CD4-positive, alpha-beta T cell treated with Interleukin-1 beta for 1 hour (primary cell): ENCODE data around the gene DCC.

Experiments used
- DNase-seq, 2 donors: peaks; one replicate each; pipeline ENCODE4 v3.0.0-alpha.2; 2020 to 2022

DCC gene

DNA sequence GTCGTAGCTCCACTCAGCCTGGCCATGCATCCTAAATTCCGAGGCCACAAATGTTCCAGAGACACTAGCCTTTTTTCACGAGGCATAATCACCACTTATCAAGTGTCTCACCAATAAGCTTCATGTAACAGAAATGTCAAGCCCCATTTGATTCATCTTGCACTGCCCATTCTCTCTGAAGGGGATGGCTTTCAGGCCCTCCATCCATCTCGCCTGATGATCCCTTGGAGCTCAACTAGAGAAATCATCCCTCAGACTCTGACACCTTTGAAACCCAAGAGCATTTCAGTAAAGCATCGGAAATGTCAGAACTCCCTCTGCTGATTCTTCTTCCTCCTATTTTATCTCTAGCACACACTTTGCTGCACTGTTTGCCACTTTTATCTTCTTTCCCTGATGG is 91.7 kb downstream of the DCC start:
- DNase-seq: no peak

GRCh38 chr18:52433797-52434196 is 93.8 kb downstream of the DCC start:
- DNase-seq: no peak

- no peak for DNase-seq
Observed at GRCh38 chr18:52435301-52435700, 95.3 kb downstream of the DCC start.

DNA sequence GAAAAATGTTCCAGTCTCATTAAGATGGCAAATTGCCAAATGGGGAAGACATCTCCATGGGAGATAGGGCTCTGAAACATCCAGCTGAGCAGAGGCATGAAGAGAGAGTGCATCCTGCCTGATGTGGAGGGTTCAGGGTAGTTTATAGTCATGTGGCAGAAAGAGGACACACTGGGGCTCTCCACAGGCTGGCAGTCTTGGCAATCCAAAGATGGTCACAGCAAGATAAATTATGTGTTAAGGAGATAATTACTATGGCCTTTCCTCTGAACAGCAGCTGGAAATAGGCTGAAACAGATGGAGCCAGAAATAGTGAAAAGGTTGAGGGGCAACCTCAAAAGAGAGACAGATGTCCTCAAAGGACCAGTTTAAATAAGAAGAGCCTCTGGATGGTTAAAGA is 97.2 kb downstream of the DCC start:
- no peak for DNase-seq

GRCh38 chr18:52439457-52439856 is 99.5 kb downstream of the DCC start:
- DNase-seq: no peak

GRCh38 chr18:52441794-52442193 is 101.8 kb downstream of the DCC start:
- DNase-seq: no peak

- DNase-seq: no peak
Observed at GRCh38 chr18:52442686-52443085, 102.7 kb downstream of the DCC start.

GRCh38 chr18:52451256-52451655 is 111.3 kb downstream of the DCC start:
- DNase-seq: no peak

DNA sequence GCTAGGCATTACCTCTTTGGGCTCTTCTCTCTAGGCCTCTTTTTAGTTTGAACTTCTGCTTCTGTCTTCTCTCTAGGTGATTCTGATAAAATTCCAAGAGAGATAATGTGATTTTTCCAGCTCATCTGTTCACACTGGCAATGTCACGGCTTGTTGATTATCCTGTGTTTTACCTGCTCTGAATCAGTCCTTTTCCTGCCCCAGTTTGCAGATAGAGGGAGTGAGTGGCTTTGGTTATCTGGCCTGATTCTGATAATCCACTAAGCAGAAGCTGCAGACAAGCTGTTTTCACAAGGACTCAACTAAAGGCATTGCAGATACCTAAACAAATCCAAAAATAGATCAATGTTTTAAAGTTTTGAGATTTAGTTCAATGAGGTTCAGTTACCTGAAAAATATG is 111.9 kb downstream of the DCC start:
- DNase-seq: no peak

DNA sequence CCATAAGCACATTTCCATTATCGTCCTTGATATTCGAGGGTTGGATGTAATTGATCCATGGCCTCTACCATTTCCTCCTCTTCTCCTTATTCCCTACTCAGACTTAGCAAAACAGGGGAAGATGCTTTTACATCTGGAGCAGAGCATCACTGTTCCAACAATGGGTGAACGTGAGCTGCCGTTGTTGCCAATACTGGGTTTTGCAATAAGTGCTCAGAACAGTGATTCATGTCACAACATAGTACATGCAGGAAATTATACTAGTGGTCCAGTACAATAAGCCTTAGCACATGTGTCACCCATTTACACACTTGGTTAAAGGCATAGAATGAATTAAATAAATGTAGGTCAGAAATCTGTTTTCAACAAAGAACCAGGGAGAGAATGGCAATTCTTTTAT is 112.4 kb downstream of the DCC start:
- DNase-seq: no peak

DNA sequence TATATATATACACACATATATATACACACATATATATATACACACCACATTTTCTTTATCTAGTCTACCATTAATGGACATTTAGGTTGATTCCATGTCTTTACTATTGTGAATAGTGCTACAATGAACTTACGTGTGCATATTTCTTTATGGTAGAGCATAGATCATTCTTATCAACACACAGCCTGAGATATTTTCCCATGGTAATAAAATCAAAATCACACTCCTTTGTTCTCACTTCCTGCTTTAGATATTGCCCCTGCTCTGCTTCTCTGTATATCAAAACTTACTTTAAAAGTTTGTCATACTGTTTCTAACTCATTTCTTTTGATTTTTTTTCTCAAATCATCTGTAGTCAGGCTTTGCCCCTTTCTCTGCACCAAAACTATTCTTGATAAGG is 119.9 kb downstream of the DCC start:
- DNase-seq: no peak

DNA sequence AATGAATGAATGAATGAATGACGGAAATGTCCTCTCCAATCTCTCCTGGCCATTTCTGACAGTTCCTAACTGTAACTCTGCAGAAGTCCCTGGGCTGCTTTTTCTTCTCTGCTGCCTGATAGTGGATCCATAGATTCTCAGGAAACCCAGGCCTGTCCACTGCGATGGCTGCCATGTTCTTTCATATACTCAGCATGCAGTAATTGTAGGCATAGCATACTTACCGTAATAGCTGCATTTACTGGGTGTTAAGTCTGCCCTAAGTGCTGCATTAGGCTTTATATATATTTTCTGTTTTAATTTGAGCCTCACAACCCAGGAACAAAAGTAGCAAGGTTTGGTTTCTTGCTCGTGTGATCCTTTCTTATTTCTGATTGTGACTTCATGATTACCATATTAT is 122.9 kb downstream of the DCC start:
- no peak for DNase-seq

DNA sequence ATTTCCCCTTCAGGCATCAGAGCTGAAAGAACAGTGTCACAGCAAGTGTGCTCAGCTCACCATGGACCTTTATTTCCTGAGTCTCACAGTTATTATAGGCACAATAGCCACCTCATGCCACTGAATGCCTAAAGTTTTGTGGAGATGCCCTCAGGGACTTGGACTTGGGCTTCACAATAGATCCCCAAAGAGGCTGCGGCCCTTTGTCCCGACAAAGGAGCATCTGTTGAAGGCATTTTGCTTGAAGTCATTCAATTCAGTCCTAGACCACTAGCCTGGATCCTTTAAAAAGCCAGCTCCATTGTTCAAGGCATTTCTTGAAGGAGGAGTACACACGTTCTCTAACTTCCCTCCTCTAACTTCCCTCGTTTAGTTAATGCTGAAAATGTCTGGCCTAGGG is 125.4 kb downstream of the DCC start:
- DNase-seq: no peak

DNA sequence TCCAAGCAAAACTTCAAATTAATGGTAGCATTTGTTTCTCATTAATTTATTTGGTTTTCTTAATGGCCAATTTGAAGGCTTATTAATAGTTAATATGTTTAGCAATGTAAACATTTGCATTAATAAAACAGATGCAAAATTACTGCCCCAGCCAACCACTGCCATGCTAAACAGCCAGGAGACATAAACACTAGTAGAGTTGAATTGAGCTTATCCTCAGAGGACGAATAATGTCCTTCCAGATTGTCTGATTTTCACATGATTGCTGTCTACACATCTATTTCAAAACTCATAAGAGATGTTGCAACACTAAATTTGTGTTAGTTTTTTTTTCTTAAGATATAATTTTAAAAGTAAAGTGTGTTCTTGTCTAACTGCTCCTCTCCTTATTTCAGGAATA is 128.5 kb downstream of the DCC start:
- DNase-seq: no peak

GRCh38 chr18:52475325-52475724 is 135.3 kb downstream of the DCC start:
- DNase-seq: no peak

DNA sequence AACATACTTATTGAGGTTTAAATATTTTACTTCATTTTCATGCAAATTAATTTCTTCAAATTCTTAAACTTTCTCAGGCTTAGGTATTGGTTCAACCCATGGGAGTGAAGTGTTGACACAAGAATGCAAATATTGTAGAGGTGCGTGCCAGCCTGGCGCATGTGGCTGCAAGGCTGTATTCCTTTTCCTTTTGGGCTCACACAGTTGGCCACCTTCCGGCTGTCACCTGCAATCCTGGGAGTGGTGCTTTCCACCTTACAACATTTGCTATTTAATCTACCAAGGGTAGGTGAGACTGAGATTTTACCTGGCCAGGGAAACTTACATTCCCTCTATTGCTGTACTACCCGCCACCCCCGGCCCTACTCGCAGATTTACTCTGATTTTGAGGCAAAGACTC is 141.1 kb downstream of the DCC start:
- DNase-seq: no peak

DNA sequence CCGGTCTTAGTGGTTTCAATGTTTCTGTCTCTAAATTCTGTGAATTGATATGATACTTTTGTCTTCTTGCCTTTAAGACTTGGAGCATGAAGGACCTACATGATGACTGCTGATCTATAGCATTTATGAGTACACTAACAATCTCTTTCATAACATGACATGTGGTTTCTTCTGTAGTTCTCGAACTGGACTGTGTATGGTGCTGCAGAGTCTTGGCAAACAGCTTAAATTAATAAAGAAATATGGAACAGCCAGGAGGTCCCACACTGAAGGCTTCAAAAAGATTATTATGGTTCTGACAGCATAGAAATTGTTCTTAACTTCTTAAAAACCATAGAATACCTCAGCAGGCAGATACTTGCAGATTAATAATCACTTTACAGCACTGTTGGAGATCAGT is 145.0 kb downstream of the DCC start:
- no peak for DNase-seq

DNA sequence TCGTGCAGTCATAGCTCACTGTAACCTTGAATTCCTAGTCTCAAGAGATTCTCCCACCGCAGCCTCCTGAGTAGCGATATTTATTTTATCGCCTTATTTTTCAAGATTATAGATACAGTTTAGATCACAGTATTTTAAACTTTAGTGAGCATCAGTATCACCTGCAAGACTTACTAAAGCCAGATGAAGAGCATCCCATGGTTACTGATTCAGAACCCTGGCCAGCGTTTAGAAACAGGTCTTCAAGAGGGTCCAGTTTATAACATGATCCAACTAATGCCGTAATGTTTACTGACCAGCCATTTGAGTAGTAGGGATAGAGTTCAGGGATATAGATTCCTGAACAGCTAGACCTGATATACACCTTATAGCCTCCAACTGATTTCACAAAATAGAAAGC is 146.1 kb downstream of the DCC start:
- DNase-seq: no peak

DNA sequence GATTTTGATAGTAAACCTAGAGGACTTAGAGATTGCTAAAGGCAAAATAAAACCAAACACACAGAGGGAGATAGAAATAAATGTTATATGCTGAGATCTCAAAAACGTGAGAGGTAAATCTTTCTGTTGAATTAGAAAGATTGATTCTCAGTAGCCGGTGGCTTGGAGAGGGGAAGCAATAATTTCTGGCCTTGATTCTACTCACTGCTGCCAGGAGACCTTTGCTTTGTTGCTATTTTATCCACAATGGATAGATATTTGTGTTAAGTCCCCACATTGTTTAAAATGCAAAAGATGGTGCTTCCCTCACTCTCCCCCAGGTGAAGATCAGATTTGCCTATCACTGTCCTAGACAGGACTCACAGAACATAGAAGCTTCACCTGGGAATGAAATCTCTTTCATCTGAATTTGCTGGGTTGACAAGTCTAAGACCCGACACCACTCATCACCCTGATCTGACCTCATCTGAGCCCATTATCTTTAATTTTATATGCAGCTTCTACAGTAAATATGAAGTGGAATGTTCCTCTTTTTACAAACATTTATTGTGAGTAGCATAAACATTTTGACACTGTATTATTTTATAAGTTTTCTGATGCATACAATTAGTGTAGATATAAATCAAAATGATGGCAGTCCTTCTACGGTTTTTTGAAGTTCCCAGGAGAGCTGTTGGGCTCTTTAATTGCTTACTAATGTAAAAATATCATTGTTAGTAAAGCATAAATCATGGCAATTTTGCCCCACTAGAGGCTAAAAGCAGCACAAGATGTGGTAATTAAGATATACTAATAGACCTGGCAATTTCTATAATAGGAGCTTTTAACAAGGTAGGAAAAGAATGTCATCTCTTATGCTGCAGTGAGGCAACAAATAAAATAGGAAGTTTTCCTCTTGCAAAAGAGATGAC is 149.7 kb downstream of the DCC start:
- DNase-seq: no peak

- DNase-seq: no peak
Observed at GRCh38 chr18:52496426-52496825, 156.4 kb downstream of the DCC start.

DNA sequence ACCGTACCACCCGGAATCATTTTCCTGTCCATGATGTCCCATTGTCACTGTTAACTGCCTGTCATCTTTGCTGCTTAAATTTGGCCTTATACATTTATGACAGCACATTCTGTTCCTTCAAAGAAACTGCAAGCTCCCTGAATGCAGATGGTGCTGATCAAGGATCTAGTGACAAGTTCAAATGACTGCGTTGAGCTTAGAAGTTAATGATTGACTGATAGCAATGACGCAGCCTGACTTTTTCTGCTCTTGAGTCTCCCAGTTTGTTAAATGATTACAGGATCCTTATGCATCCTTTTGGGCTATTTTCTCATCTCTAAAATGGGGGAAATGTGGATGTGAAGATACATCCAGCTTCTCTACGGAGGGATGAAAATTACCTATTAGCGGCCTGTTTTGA is 159.0 kb downstream of the DCC start:
- DNase-seq: no peak

DNA sequence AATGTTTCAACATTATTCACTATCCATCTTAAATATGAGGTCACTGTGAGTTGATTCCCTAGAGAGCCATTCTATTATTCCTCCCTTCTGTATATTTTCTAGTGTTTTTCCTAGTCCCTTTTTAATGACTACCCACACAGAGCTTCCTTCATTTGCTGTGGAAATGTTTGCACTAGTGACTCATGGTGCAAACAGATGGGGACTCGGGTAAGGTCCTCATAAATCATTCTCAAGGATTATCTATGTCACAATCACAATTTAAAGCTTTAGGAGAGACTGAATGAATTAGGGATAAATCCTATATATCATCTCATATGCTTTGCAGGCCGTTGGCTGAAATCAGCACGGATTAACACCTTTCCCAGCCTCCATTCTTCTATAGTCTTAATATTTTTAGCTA is 159.6 kb downstream of the DCC start:
- no peak for DNase-seq

DNA sequence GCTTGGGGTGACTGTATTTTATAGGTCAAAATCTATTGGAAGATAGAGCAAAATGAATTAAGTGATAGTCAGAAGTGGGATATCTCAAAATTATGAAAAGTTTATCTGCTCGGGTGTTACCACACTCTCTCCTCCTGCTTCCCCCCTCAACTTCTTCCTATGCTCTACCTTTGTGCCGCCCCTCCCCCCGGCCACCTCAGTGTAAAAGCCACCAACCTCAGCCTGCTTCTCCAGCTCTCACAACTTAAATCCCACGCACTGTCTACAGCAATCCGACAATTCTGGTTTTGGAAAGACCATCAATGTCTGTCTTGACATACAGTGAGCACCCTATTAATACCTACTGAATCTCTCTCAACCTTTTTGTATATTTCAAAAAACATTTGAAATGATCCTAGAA is 164.6 kb downstream of the DCC start:
- DNase-seq: no peak

- DNase-seq: no peak
Observed at GRCh38 chr18:52510139-52510538, 170.1 kb downstream of the DCC start.

DNA sequence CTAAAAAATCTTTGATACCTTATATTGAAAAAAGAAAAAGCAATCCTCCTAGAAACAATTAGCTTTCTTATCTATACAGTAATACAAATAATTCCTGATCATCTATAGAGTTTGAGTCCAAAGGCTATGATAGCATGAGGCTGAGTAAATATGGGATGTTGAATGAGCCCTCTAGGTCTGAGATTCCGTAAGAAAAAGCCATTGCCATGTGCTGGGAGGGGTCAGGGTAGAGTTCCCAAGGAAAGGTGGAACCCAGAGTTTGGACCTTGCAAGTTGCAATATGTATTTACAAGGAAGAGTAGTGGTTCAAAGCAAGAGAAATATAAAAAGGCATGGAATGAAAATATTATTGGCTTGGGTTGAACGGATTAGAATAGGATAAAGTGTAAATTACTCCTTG is 178.1 kb downstream of the DCC start:
- no peak for DNase-seq
